Transverse colon (tissue), 4 donors: ENCODE data around the gene CNMD. TPM values are rescaled to one million over a fixed set of nuclear protein-coding genes. Genes with fewer than 3 reads are reported as not detected.

Source experiments
- DNase-seq: peaks from one replicate; pipeline ENCODE4 v3.0.0-alpha.2; 2019
- H3K27ac ChIP-seq, 4 donors: fragments of 200-600 bp; sonication (generic); 2 replicates each; pipeline ENCODE4 v1.5.1; 2016 to 2018; ENCODE audit warnings: inconsistent platforms in 4 of 4
- H3K27me3 ChIP-seq: fragments of 200-600 bp; sonication (generic); 2 replicates; pipeline ENCODE4 v1.5.1; 2017; ENCODE audit warnings: inconsistent platforms
- H3K36me3 ChIP-seq, 4 donors: fragments of 200-600 bp; sonication (generic); 2 replicates each; pipeline ENCODE4 v1.5.1; 2017 to 2019; ENCODE audit warnings: inconsistent platforms in 4 of 4
- H3K4me1 ChIP-seq, 4 donors: fragments of 200-600 bp; sonication (generic); 2 replicates each; pipeline ENCODE4 v1.5.1; 2017 to 2020; ENCODE audit warnings: inconsistent platforms in 4 of 4
- H3K4me3 ChIP-seq, 4 donors: fragments of 200-600 bp; sonication (generic); 1 replicate in 1 of 4; 2 replicates in 3 of 4; pipeline versions ENCODE4 v1.5.1 to v1.6.1; 2017 to 2019; ENCODE audit warnings: inconsistent platforms in 4 of 4
- H3K9me3 ChIP-seq, 2 donors: fragments of 200-600 bp; sonication (generic); 2 replicates each; pipeline ENCODE4 v1.5.1; 2017 to 2019; ENCODE audit warnings: inconsistent platforms in 2 of 2
- EP300 ChIP-seq: sonication (generic); formaldehyde crosslinking; IDR thresholded peaks from one replicate; pipeline ENCODE4 v1.6.1; 2017; ENCODE audit warnings: antibody characterized with exemption, low read depth
- POLR2A ChIP-seq: fragments of 450-650 bp; IDR thresholded peaks from one replicate; pipeline ENCODE4 v1.6.1; 2016; ENCODE audit warnings: antibody characterized with exemption, mild to moderate bottlenecking, moderate library complexity
- POLR2AphosphoS5 ChIP-seq, 3 donors: sonication (generic); formaldehyde crosslinking; IDR thresholded peaks; one replicate each; pipeline ENCODE4 v1.6.1; 2016; ENCODE audit warnings: antibody characterized with exemption in 3 of 3
- WGBS, 2 donors: methylation state at CpG; one replicate each; pipeline ENCODE4 v1.1.5; 2018; ENCODE audit warnings: low coverage in 1 of 2; 5-methylcytosine and 5-hydroxymethylcytosine counted together
- in situ Hi-C, 4 donors: fragments of 200-750 bp; cut with MboI; loops; one replicate each; pipeline versions ENCODE4 v1.15.0 to v1.15.1; 2017; ENCODE audit warnings: low sequenced_read_pairs in 3 of 4, low pct_ligation_motif_present in 1 of 4, low pct_unique_long_range_greater_than_20kb in 1 of 4
- intact Hi-C: fragments of 100-400 bp; cut with DNase I; formaldehyde crosslinking; loops from one replicate; pipeline ENCODE4 v1.15.1; 2023; ENCODE audit warnings: low total_unique reads
- total RNA-seq, 4 donors: library from RNA; depleted of rRNA; stranded (reverse); fragments of >200 nt; gene quantifications; one replicate each; pipeline ENCODE4 v1.1.0, GENCODE V29; 2016
- TF ChIP-seq, protein P1 (sequence below), 5 experiments: fragments of 200-600 bp in 3 of 5; fragments of 450-650 bp in 2 of 5; sonication (generic) in 3 of 5; IDR thresholded peaks; 1 replicate in 2 of 5; 2 replicates in 3 of 5; pipeline ENCODE4 v1.5.1; 2016 to 2017; ENCODE audit warnings: antibody characterized with exemption in 5 of 5, inconsistent platforms in 3 of 5, mild to moderate bottlenecking in 2 of 5, moderate library complexity in 1 of 5

The CNMD gene
- total RNA-seq, 4 donors from 2014 or later: not detected

DNA sequence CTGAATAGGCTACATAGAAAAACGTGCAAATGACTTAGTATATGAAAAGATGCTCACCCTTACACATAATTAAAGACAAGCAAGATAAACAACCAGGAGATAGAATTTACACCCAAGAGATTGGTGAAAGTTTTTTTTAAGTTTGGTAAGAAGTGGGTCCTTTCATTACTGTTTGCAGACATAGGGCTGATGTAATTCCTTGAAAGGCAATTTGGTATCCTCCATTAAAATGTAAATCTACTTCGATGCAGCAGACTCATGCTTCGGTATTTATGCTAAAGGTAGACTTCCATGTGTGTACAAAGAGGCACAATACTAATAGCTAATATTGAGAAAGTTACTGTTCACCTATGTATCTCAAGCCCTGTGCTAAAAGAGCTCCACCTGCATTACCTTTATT is 33.5 kb downstream of the CNMD start:
- WGBS, 2 donors: 73 to 82% methylated on average over 3 of the region's 3 CpGs
- TF ChIP-seq POLR2A (no peak), POLR2AphosphoS5 (IDR thresholded peaks at IDR 0.05) (no peak), EP300 (no peak)
- TF ChIP-seq, protein P1, sequence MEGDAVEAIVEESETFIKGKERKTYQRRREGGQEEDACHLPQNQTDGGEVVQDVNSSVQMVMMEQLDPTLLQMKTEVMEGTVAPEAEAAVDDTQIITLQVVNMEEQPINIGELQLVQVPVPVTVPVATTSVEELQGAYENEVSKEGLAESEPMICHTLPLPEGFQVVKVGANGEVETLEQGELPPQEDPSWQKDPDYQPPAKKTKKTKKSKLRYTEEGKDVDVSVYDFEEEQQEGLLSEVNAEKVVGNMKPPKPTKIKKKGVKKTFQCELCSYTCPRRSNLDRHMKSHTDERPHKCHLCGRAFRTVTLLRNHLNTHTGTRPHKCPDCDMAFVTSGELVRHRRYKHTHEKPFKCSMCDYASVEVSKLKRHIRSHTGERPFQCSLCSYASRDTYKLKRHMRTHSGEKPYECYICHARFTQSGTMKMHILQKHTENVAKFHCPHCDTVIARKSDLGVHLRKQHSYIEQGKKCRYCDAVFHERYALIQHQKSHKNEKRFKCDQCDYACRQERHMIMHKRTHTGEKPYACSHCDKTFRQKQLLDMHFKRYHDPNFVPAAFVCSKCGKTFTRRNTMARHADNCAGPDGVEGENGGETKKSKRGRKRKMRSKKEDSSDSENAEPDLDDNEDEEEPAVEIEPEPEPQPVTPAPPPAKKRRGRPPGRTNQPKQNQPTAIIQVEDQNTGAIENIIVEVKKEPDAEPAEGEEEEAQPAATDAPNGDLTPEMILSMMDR (IDR thresholded peaks at IDR 0.05): no peak

DNA sequence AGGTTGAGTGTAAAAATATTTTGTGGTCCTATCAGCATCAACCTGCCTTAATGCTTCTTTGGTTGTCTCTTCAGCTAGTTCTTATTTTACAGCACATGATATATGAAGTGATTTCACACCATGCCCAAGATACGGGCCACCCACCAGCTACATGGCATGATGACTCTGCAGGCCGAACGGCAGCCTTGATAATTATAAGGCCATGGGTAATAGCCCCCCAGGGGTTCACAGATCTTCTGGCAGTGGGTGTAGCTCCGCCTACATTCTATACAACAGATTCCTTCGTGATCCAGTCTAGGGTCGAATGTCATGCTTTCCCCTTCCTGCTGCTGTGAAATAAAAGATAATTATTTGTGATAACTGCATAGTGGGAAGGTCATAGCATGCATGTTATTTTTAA is 36.1 kb downstream of the CNMD start:
- DNase-seq: no peak
- in situ Hi-C loops: no loop called here
- TF ChIP-seq, protein P1 (IDR thresholded peaks at IDR 0.05): no peak
- TF ChIP-seq POLR2A (no peak), POLR2AphosphoS5 (IDR thresholded peaks at IDR 0.05) (no peak), EP300 (no peak)
- intact Hi-C loops: no loop called here
- 70 to 80% methylated on average over 3 to 6 of the region's 6 CpGs for WGBS, 2 donors
- no peak overlapping the region for H3K4me3 ChIP-seq
- no peaks in the 10 kb centered on the region for H3K27me3 ChIP-seq
- H3K27ac ChIP-seq: no peak overlapping the region
- no peaks in the 10 kb centered on the region for H3K9me3 ChIP-seq
- no peaks in the 10 kb centered on the region for H3K36me3 ChIP-seq
- no peaks in the 10 kb centered on the region for H3K4me1 ChIP-seq

More for the DNA sequence above, 33.5 kb downstream of the CNMD start:
- H3K27ac ChIP-seq: no peak overlapping the region
- H3K4me1 ChIP-seq: no peaks in the 10 kb centered on the region
- intact Hi-C loops (no loop called here), in situ Hi-C loops (no loop called here)
- no peaks in the 10 kb centered on the region for H3K9me3 ChIP-seq
- H3K4me3 ChIP-seq: no peak overlapping the region
- H3K27me3 ChIP-seq: no peaks in the 10 kb centered on the region
- no peak for DNase-seq
- no peaks in the 10 kb centered on the region for H3K36me3 ChIP-seq

DNA sequence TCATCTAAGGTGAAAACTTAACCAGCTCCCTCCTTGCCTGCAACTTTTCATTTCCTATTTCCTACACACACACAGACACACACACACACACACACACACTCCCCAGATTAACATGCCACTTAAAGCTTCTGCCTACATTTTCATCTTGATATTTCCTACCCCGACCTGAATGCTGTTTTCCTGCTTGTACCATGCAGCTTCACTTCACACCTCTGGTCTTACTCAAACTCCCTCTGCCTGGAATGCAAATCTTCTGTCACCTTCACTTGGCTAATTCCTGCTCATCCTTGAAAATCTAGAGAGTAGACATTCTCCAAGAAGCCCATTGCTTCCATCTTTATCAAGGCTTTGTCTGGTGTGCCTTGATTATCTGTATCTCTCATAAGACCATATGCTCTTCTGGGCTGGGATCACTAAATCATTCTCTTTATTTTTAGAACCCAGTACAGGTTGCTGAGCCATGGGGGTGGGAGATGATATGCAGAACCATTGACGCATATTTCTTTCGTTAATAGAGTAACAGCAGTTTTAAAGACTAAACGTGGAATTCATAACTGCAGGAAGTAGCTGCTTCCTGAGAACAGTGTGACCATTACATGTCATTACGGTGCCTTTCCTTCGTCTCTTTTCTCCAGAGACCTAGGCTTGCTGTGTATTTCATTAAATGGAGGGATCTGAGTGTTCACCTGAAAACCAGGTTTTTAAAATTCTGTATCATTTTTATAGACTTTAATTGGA is 37.7 kb downstream of the CNMD start:
- H3K27me3 ChIP-seq: no peaks in the 10 kb centered on the region
- no peak overlapping the region for H3K27ac ChIP-seq
- intact Hi-C loops (no loop called here), in situ Hi-C loops (no loop called here)
- H3K36me3 ChIP-seq: no peaks in the 10 kb centered on the region
- TF ChIP-seq, protein P1 (IDR thresholded peaks at IDR 0.05): no peak
- TF ChIP-seq POLR2A: no peak
- no peak for TF ChIP-seq EP300
- TF ChIP-seq POLR2AphosphoS5 (IDR thresholded peaks at IDR 0.05): no peak
- no peaks in the 10 kb centered on the region for H3K9me3 ChIP-seq
- 78% methylated on average over 5 to 6 of the region's 6 CpGs for WGBS, 2 donors
- no peak for DNase-seq
- H3K4me1 ChIP-seq: no peaks in the 10 kb centered on the region
- H3K4me3 ChIP-seq: no peak overlapping the region

DNA sequence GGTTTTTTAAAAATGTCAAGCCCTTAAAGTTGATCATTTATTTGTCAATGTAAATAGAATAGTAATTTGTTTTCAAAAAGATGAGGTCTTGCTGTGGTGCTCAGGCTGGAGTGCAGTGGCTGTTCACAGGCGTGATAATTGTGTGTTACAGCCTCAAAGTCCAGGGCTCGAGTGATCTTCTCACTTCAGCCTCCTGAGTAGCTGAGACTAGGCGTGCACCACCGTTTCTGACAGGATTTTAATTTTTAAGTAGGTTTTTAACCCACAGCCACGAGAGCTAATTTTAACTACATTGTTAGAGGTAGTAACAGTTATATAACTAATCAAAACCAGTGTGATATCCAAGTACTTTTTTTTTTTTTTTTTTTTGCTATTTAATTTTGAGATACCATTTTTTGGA is 43.1 kb downstream of the CNMD start:
- no peak overlapping the region for H3K27ac ChIP-seq
- H3K9me3 ChIP-seq: no peaks in the 10 kb centered on the region
- H3K4me1 ChIP-seq: no peaks in the 10 kb centered on the region
- no peaks in the 10 kb centered on the region for H3K36me3 ChIP-seq
- no peak for DNase-seq
- WGBS, 2 donors: 92 to 94% methylated on average over 5 of the region's 5 CpGs
- TF ChIP-seq, protein P1 (IDR thresholded peaks at IDR 0.05): no peak
- TF ChIP-seq POLR2A: no peak
- no peak for TF ChIP-seq EP300
- TF ChIP-seq POLR2AphosphoS5 (IDR thresholded peaks at IDR 0.05): no peak
- H3K4me3 ChIP-seq: no peak overlapping the region
- no peaks in the 10 kb centered on the region for H3K27me3 ChIP-seq
- in situ Hi-C loops: no loop called here
- intact Hi-C loops: no loop called here
